Measurements from ENCODE around the gene KPNA5.
"Not testable (repeated sequence)": the region's sequence is repeated elsewhere in the genome, so short reads cannot be mapped to it uniquely, and the experiment has no call there.

The KPNA5 gene

DNA sequence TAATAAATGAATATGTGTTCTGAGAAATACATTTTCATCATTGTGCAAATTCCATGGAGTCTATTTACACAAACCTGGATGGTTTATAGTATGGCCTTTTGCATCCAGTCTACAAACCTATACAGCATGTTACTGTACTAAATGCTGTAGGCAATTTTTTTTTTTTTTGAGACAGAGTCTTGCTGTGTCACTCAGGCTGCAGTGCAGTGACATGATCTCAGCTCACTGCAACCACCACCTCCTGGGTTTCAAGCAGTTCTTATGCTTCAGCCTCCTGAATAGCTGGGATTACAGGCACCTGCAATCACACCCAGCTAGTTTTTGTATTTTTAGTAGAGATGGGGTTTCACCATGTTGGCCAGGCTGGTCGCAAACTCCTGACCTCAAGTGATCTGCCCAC lies 22.9 kb downstream of the KPNA5 start:
- DNase-seq (ENCODE audit: low spot score) = not testable (repeated sequence)

DNA sequence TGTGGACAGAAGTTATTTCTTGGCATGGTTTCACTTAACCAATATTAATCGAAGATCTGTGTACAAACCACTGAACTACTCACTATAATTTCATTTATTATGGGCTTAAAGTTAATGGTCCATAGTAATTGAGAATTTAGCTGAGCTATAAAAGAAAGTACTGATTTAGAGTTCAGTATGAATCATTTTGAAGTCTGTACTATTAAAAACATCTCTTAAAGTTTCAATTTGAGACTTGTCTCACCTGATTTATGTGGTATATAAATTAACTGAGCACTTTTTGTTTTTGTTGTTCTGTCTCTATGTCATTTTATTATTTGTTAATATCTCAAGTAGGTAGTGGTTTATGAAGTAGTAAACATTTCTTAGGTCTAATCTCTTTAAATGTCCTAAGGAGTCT lies 24.9 kb downstream of the KPNA5 start:
- no peak for DNase-seq (ENCODE audit: low spot score)

DNA sequence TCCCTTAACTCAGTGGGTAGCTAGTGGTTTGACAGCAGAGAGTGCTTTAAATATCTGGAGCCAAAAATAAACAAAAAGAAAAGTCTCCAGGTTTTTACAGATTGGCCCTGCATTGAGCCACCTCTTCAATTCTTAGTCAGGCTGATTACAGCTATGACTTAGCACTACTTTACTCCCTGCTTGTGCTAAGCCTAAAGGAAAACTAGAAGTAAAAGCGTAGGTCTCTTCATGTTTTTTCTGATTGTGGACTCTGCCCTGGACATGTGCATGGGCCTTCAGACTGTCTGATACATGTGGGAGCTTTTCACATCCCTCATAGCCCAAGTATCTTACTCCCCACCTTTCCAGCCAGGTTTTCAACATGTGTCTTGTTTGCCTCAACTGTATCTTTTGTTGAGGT lies 33.3 kb downstream of the KPNA5 start:
- no peak for DNase-seq (ENCODE audit: low spot score)

DNA sequence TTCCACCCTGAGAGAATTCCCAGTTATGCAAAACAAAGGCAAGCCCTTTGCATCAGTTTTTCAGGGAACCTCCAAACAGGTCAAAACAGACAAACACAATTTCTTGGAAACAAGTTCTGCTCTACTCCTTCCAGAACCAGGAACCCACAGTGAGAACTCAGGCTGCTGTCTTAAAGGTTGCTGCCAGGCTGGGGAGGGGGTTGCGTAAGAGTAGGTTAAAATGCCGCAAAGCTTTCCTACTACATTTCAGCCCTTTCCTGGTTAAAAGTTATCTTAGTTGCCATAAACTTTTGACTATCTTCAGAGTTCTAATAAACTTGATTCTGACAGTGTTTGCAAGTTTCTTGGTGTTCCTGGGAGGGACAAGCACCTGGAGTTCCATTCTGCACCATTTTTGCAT lies 33.8 kb downstream of the KPNA5 start:
- no peak for DNase-seq (ENCODE audit: low spot score)

DNA sequence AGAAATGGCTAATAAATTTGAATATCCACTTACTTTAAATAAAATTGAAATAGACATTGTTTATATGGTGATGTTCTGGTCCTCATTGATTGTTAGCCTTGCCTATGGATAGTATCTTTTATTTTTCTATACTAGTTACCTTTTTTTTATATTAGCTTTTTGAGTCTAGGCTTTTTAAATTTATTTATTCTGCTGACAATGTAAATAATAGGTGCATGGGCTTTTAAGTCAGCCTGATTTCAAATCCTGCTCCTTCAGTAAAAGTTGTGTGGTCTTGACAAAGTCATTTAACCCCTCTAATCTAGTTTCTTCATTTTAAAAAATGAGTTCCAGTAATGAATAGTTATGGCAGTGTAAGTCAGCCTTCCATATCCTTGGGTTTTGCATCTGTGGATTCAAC lies 45.9 kb downstream of the KPNA5 start:
- no peak for DNase-seq (ENCODE audit: low spot score)

DNA sequence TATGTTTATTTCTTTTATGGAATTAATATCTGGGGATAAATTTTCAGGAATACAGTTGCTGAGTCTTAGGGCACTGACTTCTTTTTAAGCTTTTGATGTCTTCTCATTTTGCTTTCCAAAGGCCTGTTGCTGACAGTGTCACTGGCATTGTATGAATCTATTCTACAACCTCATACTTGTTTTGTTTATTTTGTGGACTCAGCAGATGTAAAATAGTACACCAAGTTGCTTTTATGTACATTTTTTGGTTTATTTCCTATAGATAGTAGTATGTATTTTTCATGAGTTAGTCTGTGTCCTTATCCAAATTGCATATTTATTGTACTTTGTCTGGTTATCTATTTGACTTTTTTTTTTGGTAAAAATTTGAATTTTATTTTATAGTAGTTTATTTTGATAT lies 49.5 kb downstream of the KPNA5 start:
- DNase-seq (ENCODE audit: low spot score) = no peak

DNA sequence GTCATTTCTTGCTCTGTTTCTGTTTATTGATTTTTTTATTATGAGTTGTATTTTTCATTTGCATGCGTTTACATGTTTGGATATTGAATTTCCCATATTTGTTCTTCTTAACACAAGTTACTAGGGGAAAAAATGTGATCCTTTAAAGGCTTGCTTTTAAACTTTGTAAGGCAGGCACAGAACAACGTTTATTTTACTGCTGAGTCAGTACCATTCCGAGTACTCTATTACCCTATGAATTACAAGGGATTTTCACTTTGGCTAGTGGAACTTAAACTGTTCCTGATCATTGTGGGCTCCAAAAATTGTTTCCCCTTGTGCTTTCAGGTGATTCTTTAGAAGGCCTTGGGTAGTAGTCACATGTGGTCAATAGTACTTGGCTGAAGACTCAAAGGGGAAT lies 56.0 kb downstream of the KPNA5 start:
- no peak for DNase-seq (ENCODE audit: low spot score)

DNA sequence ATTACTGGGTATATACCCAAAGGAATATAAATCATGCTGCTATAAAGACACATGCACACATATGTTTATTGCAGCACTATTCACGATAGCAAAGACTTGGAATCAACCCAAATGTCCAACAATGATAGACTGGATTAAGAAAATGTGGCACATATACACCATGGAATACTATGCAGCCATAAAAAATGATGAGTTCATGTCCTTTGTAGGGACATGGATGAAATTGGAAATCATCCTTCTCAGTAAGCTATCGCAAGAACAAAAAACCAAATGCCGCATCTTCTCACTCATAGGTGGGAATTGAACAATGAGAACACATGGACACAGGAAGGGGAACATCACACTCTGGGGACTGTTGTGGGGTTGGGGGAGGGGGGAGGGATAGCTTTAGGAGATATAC lies 59.5 kb downstream of the KPNA5 start:
- DNase-seq (ENCODE audit: low spot score) = not testable (repeated sequence)

DNA sequence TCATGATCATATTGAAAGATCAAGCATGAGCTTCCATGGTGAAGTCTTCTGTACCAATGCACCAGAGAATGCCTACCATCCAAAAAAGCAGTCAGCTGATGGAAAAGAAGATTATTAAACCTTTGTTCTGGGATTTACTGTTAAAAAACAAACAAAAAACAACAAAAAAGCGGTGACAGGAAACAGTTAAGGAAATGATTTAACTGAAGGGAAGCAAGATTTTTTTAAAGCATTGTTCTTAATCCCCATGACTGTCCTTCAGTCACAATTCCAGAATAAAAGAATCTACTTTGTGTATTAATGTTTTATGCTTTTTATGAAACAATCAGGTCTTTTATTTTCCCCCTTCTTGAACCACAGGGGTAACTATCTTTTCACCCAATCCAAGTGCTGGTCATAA lies 60.6 kb downstream of the KPNA5 start:
- DNase-seq (ENCODE audit: low spot score) = no peak

DNA sequence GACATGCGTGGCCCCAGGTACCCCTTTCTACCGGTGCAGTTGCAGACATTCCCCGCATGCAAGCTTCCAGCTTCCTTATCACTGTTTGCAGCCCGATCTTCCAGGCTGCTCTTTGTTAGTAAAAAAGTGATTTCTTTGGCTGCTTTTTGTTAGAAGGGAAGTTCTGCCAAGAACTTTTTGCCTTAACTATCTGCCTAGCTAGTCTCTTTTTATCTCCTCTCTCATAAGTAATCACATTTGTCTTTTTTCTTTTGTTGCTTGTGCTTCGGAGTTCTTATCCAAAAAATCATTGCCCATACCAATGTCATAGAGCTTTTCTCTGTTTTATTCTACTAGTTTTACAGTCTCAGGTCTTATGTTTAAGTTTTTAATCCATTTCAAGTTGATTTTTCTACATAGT lies 64.2 kb downstream of the KPNA5 start:
- no peak for DNase-seq (ENCODE audit: low spot score)

DNA sequence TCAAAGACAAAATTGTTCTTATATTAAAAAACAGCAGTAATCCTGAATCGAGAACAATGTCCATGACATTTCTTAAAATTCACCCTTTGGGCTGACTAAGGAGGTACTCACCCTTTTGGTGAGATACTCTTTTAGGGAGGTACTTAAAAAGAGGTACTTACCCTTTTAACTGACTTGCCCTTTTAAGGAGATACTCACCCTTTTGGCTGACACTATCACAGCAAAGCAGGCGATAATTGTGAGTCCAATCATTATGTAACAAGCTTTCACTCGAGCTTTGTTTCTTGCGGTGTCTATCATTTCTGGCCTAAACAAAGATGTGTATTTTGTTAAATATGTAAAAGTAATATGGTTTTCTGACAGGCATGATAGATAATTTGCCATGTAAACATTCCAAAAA lies 80.8 kb downstream of the KPNA5 start:
- DNase-seq (ENCODE audit: low spot score) = no peak

DNA sequence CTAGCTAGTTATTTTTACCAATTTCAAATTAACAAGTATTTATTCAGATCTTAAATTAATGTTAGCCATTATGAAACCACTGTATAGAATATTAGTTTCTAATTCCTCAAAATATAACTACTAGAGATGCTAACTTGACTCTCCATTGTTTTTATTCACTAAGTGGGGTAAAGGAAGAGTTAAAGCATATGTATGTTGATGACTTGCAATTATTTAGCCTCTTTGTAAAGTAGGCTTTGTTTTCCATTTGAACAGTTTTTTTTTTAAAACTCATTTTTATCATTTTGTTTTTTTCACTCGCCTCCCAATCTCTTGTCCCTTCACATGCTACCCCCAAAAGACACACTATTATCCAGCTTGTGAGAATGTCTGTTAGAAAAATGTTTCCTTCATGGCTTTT lies 81.2 kb downstream of the KPNA5 start:
- no peak for DNase-seq (ENCODE audit: low spot score)

DNA sequence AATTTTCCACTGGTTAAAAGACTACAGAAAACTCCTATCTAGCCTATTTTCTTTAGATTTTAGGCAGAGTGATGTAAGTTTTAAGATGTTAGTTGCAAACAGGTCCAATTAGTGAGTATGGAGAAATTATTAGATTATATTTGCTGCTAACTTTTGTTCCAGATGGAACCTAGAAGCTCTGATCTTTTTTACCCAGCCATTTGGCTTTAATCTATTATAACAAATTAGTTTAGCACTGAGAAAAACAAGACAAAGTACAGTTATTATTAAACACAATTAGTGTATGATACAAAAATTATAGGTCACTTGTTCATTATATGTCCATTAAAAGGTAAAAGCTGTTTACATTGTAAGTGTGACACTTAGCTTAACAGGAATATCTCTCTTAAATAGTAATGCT lies 82.0 kb downstream of the KPNA5 start:
- no peak for DNase-seq (ENCODE audit: low spot score)

DNA sequence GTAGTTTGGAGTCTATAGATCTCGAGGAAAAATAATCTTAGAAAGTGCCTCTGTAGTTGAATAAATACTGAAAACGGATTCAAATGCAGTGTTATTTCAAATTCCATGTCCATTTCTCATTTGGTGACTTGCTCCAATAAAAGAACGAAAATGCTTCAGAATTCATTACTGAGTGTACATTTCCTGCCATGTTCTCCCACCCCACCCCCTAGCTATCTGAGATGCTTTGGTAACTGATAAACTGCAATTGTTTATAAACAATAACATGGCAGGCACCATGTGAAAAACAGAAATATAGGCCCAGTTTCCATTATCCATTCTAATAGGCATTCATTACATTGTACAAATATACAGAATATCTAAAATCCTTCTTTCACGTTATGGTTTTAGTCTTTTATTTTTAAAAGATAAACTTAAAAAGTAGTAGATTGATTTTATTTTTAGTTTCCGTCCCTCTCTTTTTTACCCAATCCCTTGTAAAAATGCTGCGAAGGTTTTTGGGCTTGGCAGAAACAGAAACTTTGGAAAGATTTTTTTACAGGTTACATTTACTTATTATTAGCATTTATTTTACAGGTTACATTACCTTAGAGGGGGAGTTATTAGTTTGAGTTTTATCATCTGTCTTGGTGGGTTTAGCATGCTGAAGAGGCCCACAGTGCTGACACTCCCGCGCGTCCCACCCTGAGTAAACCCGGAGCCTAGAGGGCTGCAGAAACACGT lies 83.1 kb downstream of the KPNA5 start:
- DNase-seq (ENCODE audit: low spot score) = no peak

DNA sequence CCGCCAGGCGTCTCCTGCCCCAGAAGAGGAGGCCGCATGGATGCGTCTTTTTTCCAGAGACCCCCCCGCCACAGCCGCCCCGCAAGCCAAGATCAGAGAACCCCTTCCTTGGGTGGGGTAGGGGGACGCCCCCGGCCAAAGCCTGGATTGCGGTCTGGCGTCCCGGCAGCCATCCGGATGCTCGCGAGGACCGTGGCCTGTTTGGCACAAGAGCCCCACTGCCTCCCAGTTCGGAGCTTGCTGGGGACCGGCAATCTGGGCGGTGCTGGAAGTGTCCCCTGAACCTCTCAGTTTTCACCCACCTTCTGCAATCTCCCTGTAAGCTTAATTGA lies 83.6 kb downstream of the KPNA5 start:
- DNase-seq (ENCODE audit: low spot score) = no peak

DNA sequence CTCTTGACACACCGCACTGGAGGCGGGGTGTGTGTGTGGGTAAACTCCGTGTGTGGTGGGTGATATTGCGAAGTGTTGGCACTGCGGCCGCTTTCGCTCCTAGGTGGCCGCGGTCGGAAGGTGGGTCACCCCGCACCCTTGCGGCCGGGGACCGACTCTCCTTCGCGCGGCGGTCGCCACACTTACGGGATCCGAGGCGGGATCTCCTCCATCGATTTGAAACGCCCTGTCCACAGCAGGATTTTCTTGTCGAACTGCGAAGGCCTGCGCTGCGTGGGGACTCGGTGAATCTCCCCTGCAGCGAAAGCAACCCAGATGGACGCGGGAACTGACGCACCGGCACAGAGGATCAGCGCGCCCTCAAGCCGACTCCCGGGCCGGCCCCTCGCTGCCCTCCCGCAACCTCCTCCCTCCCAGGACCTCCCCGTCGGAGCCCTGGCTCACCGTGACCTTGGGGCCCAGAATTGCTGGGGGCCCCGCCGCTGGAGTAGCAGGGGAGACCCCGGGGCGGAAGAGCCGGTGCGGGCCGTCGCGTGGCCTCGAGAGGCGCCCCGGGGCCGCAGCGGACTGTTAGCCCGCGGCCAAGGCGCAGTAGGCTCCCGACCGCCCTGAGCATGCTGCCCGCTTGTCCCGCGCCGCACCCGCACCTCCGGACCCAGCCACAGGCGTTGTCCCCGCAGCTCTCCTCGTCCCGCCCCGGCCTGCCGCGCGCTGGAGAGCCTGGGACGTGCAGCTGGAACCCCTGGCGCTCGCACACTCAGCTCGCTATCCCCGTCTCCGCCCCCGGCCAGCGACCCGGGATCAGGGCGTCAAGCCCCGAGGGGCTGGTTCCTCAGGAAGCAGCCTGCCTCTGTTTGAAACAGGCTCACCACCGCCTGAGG lies 84.2 kb downstream of the KPNA5 start, which contains the start of gene FAM162B:
Gene FAM162B (minus strand): TSS at position 759 of the 881 bp plus-strand sequence. CDS start 143 bp downstream, at position 616.
- no peak for DNase-seq (ENCODE audit: low spot score)

DNA sequence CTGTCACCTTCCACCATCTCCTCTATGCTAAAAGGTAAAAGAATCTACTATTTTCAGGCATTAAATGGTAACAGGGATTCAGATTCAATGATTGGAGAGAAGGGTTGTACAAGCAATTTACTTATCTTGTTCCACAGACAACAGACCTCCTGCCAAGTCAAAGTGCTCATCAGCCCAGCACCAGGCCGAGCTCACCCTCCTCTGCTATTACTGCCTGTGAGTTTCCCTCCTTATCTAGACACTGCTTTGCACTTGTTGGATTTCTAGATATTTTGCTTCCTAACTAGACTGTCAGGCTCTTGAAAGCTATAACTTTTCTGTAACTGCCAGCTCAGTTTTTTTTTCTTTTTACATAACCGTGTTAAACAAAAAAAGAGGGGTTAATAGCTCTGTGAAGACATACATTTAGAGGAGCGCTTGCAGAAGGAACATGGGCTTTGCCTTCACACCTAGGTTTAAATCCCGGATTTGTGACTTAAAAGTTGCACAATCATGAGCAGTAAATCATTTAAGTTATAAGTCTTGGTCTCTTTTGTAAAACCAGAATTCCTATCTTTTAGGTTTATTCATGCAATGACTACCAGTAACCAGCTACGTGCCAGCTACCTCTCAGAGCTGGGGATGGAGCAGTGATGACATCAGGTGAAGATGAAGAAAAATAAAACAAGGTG lies 85.6 kb downstream of the KPNA5 start:
- DNase-seq (ENCODE audit: low spot score) = no peak

DNA sequence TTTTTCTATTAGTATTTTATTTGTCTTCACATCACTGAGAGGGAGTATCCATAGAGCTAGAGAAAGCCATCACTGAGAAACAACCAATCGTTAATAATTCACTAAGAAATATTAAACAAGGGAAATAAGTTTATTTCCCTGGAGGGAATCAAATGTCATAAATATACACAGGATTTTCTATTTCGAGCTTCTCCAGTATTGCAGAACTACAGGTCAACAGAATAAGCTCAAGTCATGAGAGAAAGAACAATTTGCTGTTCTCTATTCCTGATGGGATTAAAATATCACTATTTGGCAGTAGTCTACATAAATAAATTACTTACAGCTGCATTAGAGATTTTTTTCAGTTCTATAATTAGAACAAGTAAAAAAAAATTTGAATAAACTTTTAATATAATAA lies 86.7 kb downstream of the KPNA5 start:
- no peak for DNase-seq (ENCODE audit: low spot score)

DNA sequence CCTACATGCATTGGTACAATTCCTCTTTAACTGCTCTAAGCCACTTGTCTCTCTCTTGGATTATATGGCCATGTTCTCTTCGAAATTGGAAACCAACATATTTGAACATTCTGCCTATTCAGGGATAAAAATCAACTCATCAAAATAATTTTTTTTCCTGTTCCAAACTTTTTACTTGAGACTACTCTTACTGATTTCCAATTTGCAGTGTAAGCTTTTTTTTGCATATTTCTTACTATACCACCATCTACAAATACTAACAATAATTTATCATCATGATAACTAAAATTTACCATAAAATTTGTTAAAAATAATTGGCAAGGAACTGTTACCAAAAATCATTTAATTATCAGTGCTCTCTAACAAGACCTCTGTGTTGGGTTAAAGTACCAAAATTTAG lies 91.4 kb downstream of the KPNA5 start:
- no peak for DNase-seq (ENCODE audit: low spot score)

DNA sequence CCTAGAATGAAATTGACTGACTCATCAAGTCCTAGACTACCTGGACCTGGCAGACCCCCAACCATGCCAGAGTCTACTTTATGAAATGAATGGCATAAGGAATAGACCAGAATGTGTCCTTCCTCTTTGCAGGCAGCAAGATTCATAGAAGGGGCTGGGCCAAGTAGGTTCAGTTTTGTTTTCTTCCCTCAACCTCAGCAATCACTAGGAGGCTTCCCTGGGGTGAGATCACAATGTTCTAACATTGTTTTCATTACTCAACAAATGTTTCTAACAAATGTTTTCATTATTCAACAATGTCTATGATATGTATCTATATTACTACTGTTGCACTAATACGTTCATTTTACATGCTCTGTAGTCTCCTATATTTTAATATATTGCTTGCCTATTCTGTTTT lies 92.9 kb downstream of the KPNA5 start:
- DNase-seq (ENCODE audit: low spot score) = no peak

DNA sequence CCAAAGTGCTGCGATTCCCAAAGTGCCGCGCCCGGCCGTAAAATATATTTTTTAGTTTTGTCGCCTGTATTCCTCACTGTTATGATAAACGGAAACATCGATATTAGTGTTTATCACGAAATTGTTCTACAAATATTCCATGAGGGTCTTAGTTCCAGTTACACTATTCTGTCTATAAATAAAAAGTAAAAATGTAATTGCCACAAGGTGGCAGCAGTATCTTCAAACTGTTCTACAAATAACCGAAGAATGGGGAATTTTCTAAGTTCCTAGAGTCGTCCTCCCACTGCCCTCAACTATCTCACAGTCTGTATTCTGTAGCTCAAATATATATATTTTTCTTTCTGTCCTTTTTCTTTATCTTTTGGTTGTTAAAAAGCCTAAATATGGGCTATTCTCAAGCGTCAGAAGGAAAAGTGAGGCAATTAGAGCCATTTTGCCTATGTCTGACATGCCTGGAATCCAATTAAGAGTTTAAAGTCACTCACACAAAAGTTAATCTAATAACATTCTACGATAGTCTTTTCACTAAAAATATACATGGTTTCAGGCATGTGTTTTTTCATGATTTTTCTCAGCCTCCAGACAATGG lies 98.7 kb downstream of the KPNA5 start:
- DNase-seq (ENCODE audit: low spot score) = peak; percentile 20

DNA sequence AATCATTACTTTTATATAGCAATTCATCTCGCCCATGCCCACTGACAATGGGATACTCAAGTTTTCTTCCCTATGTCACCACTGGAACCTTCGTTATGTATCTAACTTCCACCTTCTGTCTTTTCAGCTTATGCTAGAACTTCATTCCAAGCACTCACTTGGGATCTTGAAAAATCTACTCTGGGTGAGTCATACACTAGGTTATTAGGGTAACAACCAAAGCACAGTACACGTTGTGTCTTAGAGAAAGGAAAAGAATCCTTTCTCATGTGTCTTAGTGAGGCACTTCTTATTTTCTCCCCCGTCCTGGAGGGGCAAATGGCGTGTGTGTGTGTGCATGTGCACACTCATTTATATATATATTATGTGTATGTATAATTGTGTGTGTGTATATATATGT lies 102.8 kb downstream of the KPNA5 start:
- no peak for DNase-seq (ENCODE audit: low spot score)
